HepG2 (cell line): Measurements from ENCODE around the gene HDAC10. TPM values are rescaled to one million over a fixed set of nuclear protein-coding genes. Genes with fewer than 3 reads are reported as not detected.

Source experiments
- ARID5B ChIP-seq: IDR thresholded peaks from 2 replicates; pipeline ENCODE4 v1.4.0; 2020; ENCODE audit warnings: mild to moderate bottlenecking, missing genetic modification reagents
- HIC2 ChIP-seq: sonication (generic); formaldehyde crosslinking; IDR thresholded peaks from 2 replicates; pipeline ENCODE4 v1.9.0; 2022; ENCODE audit warnings: low read depth, missing genetic modification reagents
- HMGXB4 ChIP-seq, 2 experiments: sonication (generic) in 1 of 2; formaldehyde crosslinking in 1 of 2; IDR thresholded peaks; 2 replicates each; pipeline versions ENCODE4 v1.4.0 to v1.6.1; 2018 to 2020; ENCODE audit warnings: missing genetic modification reagents in 2 of 2, borderline replicate concordance in 1 of 2, low read depth in 1 of 2, mild to moderate bottlenecking in 1 of 2, missing biosample characterization in 1 of 2
- HNRNPK ChIP-seq: fragments of 200-400 bp; formaldehyde crosslinking; IDR thresholded peaks from 2 replicates; pipeline ENCODE4 v1.6.1; 2018; ENCODE audit warnings: low read length, low read depth, moderate library complexity, mild to moderate bottlenecking; ENCODE audit not compliant: poor library complexity, severe bottlenecking
- LBX2 ChIP-seq: sonication (generic); formaldehyde crosslinking; IDR thresholded peaks from 2 replicates; pipeline ENCODE4 v1.5.0; 2020; ENCODE audit warnings: missing genetic modification reagents, mild to moderate bottlenecking, borderline replicate concordance
- MAZ ChIP-seq, 2 experiments: sonication (generic) in 1 of 2; formaldehyde crosslinking in 1 of 2; IDR thresholded peaks; 2 replicates each; pipeline versions ENCODE4 v1.5.0 to v1.6.1; 2012 to 2020; ENCODE audit warnings: low read depth in 2 of 2, mild to moderate bottlenecking in 2 of 2, borderline replicate concordance in 1 of 2, improper control_type of control experiment in 1 of 2, low read length in 1 of 2, missing genetic modification reagents in 1 of 2, moderate library complexity in 1 of 2
- NR0B2 ChIP-seq: sonication (generic); formaldehyde crosslinking; IDR thresholded peaks from 2 replicates; pipeline ENCODE4 v1.4.0; 2020; ENCODE audit warnings: mild to moderate bottlenecking, missing genetic modification reagents
- NR2C2 ChIP-seq: sonication (generic); formaldehyde crosslinking; IDR thresholded peaks from 2 replicates; pipeline ENCODE4 v1.4.0; 2020; ENCODE audit warnings: missing genetic modification reagents, mild to moderate bottlenecking, moderate library complexity, borderline replicate concordance
- RXRA ChIP-seq: sonication (generic); formaldehyde crosslinking; IDR thresholded peaks from 2 replicates; pipeline ENCODE4 v1.5.1; 2020; ENCODE audit warnings: missing genetic modification reagents
- SAP130 ChIP-seq: IDR thresholded peaks from 2 replicates; pipeline ENCODE4 v1.6.1; 2016; ENCODE audit warnings: low read depth
- SIN3B ChIP-seq: fragments of 150-350 bp; IDR thresholded peaks from 2 replicates; pipeline ENCODE4 v1.6.1; 2014; ENCODE audit warnings: low read length
- SKIL ChIP-seq: sonication (generic); formaldehyde crosslinking; IDR thresholded peaks from 2 replicates; pipeline ENCODE4 v1.8.0; 2022; ENCODE audit warnings: missing genetic modification reagents, mild to moderate bottlenecking, moderate library complexity, borderline replicate concordance
- YY1 ChIP-seq: IDR thresholded peaks from 2 replicates; pipeline ENCODE4 v1.6.1; 2011; ENCODE audit warnings: low read length, low read depth, moderate library complexity, mild to moderate bottlenecking; ENCODE audit not compliant: insufficient read depth, insufficient replicate concordance
- ZFX ChIP-seq: sonication (generic); formaldehyde crosslinking; IDR thresholded peaks from 2 replicates; pipeline ENCODE4 v1.4.0; 2020; ENCODE audit warnings: mild to moderate bottlenecking, low read depth, missing genetic modification reagents, moderate library complexity
- ZNF557 ChIP-seq: sonication (generic); formaldehyde crosslinking; IDR thresholded peaks from 2 replicates; pipeline ENCODE4 v1.4.0; 2020; ENCODE audit warnings: missing genetic modification reagents
- ZNF768 ChIP-seq: sonication (generic); formaldehyde crosslinking; IDR thresholded peaks from 2 replicates; pipeline ENCODE4 v1.4.0; 2020; ENCODE audit warnings: missing genetic modification reagents
- ZZZ3 ChIP-seq: sonication (generic); formaldehyde crosslinking; IDR thresholded peaks from 2 replicates; pipeline ENCODE4 v1.4.0; 2020; ENCODE audit warnings: missing genetic modification reagents, mild to moderate bottlenecking, borderline replicate concordance
- polyA plus RNA-seq, 8 experiments: library from polyadenylated mRNA; depleted of rRNA in 3 of 8; stranded (reverse) in 7 of 8; unstranded in 1 of 8; fragments of >200 nt; fragmentation: Illumina TruSeq in 4 of 8; extraction: Trizol in 4 of 8; gene quantifications; 2 replicates each; pipeline versions ENCODE4 v1.2.1 to v1.2.3, GENCODE V29; 2011 to 2016; ENCODE audit warnings: low read depth in 4 of 8, missing spikeins in 1 of 8, mixed read lengths in 1 of 8; ENCODE audit not compliant: insufficient read depth in 1 of 8
- total RNA-seq, 5 experiments: library from RNA; depleted of rRNA; stranded (reverse); fragments of >200 nt; fragmentation: Illumina TruSeq; extraction: Trizol; gene quantifications; 2 replicates each; pipeline ENCODE4 v1.2.3, GENCODE V29; 2016; ENCODE audit warnings: low read depth in 1 of 5

The HDAC10 gene
- total and polyA plus RNA-seq, 2 of the 13 experiments (the other 11 are each of a cell fraction or from before 2014, with no cell fraction given), result 13.9 to 14.9 TPM

- TF ChIP-seq NR0B2 (CRISPR knock-in tag) (no peak), ZZZ3 (CRISPR knock-in tag) (no peak), HNRNPK (peak; percentile 73), ZFX (CRISPR knock-in tag) (0 out of 2 replicates have a peak, but pooled peaks have one; percentile 35), HIC2 (peak; percentile 53; the same call in 1 of the 2 replicates), HMGXB4 (CRISPR knock-in tag; IDR thresholded peaks at IDR 0.05; ENCODE audit: borderline replicate concordance in 1 of 2, low read depth in 1 of 2) (peak; percentile 51 to 86), NR2C2 (CRISPR knock-in tag) (no peak), ARID5B (CRISPR knock-in tag) (no peak), ZNF768 (CRISPR knock-in tag) (peak; percentile 27; the same call in 1 of the 2 replicates), SIN3B (no peak), RXRA (peak; percentile 18; the same call in 1 of the 2 replicates), SAP130 (peak; percentile 35; the same call in 1 of the 2 replicates), LBX2 (CRISPR knock-in tag) (no peak), SKIL (CRISPR knock-in tag) (0 out of 2 replicates have a peak, but pooled peaks have one; percentile 5), MAZ (IDR thresholded peaks at IDR 0.05; ENCODE audit: borderline replicate concordance, low read depth, low read length) (0 out of 2 replicates have a peak, but pooled peaks have one; percentile 42), MAZ (CRISPR knock-in tag; IDR thresholded peaks at IDR 0.05; ENCODE audit: low read depth) (no peak), YY1 (no peak), ZNF557 (CRISPR knock-in tag) (no peak)
Observed at GRCh38 chr22:50276143-50276542, 25.1 kb upstream of the HDAC10 start (continued).
